ENCODE data around the gene C4orf50. TPM values are rescaled to one million over a fixed set of nuclear protein-coding genes. Genes with fewer than 3 reads are reported as not detected.
"Not testable (repeated sequence)": the region's sequence is repeated elsewhere in the genome, so short reads cannot be mapped to it uniquely, and the experiment has no call there.

The C4orf50 gene
- total and polyA plus RNA-seq, 2 of the 13 experiments (the other 11 are each of a cell fraction or from before 2014, with no cell fraction given): not detected

GRCh38 chr4:5856362-5856761, 161.9 kb downstream of the C4orf50 start:
- H3K36me3 ChIP-seq (replicated peaks in 1 of 2; ENCODE audit: control insufficient read depth in 1 of 2, insufficient read depth in 2 of 2, low read length in 2 of 2); H4K20me1 ChIP-seq (ENCODE audit: insufficient read depth, low read length); H3K4me2 ChIP-seq (ENCODE audit: low read depth, low read length); in situ Hi-C loops (cut with HindIII; ENCODE audit: extremely low pct_ligation_motif_present, low pct_unique_long_range_greater_than_20kb); H3K4me1 ChIP-seq (ENCODE audit: insufficient read depth, low read length); FAIRE-seq; H3K79me2 ChIP-seq (ENCODE audit: insufficient read depth, low read length); CTCF ChIA-PET (ENCODE audit: low intra/inter-chr PET ratio, low total read pairs); H3K9me3 ChIP-seq (ENCODE audit: low read length); POLR2A ChIA-PET; H3K27ac ChIP-seq (ENCODE audit: extremely low read length, insufficient read depth, low read length); H3K4me3 ChIP-seq (replicated peaks in 1 of 3; ENCODE audit: insufficient read depth in 1 of 3, low read depth in 2 of 3, low read length in 3 of 3); ATAC-seq; H3K27me3 ChIP-seq (ENCODE audit: control insufficient read depth in 1 of 2, insufficient read depth in 2 of 2, low read length in 2 of 2); H3K9ac ChIP-seq (ENCODE audit: insufficient read depth, low read depth, low read length); H2AFZ ChIP-seq (ENCODE audit: low read length); DNase-seq (ENCODE audit: low spot score); BruUV-seq (replicated peaks); intact Hi-C loops (cut with micrococcal nuclease; ENCODE audit: unreplicated experiment); TF ChIP-seq ATF7, CREB1 (CRISPR knock-in tag; IDR thresholded peaks at IDR 0.05): not testable (repeated sequence)
- 65% methylated on average over 3 of the region's 3 CpGs for WGBS (ENCODE audit: low lambda C conversion rate)
- TF ChIP-seq ATF7 (IDR thresholded peaks at IDR 0.05): peak; percentile 40; the same call in 1 of the 2 replicates
- peak; percentile 96 for TF ChIP-seq CREB1 (IDR thresholded peaks at IDR 0.05)
- peak; percentile 88; the same call in 1 of the 2 replicates for TF ChIP-seq TRIM22 (IDR thresholded peaks at IDR 0.05)

DNA sequence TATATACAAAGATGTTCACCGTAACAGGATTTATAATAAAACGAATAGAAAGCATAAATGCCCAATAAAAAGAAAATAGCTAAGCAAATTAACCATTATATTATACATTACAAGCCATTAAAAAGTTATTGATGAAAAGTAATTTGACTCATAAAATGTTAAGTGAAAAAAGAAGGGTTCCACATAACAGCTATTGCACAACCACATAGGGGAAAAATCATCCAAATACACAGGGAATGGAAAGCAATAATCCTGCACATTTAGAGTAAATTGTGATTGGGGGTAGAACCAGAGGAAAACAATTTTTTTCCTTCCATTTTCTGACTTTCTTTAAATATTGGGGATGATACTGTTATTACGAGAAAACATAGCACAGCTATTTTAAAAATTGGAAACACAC, 163.3 kb downstream of the C4orf50 start:
- no peak overlapping the region for H3K4me2 ChIP-seq (ENCODE audit: low read depth, low read length)
- ATAC-seq (no peak), DNase-seq (ENCODE audit: low spot score) (no peak), FAIRE-seq (no peak)
- H3K4me1 ChIP-seq (ENCODE audit: insufficient read depth, low read length): no peaks in the 10 kb centered on the region
- H3K79me2 ChIP-seq (ENCODE audit: insufficient read depth, low read length): no peaks in the 10 kb centered on the region
- no TSS peak for BruUV-seq (replicated peaks)
- ChIA-PET POLR2A (no interaction called here), CTCF (ENCODE audit: low intra/inter-chr PET ratio, low total read pairs) (no interaction called here)
- TF ChIP-seq MXI1 (IDR thresholded peaks at IDR 0.05; ENCODE audit: borderline replicate concordance, low read depth, low read length): no peak
- no peak for TF ChIP-seq TCF12 (IDR thresholded peaks at IDR 0.05)
- TF ChIP-seq TCF12 (CRISPR knock-in tag; IDR thresholded peaks at IDR 0.05): no peak
- peak; percentile 36; the same call in 1 of the 2 replicates for TF ChIP-seq CEBPB (IDR thresholded peaks at IDR 0.05; ENCODE audit: borderline replicate concordance, low read depth, low read length)
- H3K9ac ChIP-seq (ENCODE audit: insufficient read depth, low read depth, low read length): no peak overlapping the region
- intact Hi-C loops (cut with micrococcal nuclease; ENCODE audit: unreplicated experiment): no loop called here
- in situ Hi-C loops (cut with HindIII; ENCODE audit: extremely low pct_ligation_motif_present, low pct_unique_long_range_greater_than_20kb): no loop called here
- H3K9me3 ChIP-seq (ENCODE audit: low read length): no peaks in the 10 kb centered on the region
- no peaks in the 10 kb centered on the region for H3K36me3 ChIP-seq (replicated peaks in 1 of 2; ENCODE audit: control insufficient read depth in 1 of 2, insufficient read depth in 2 of 2, low read length in 2 of 2)
- WGBS (ENCODE audit: low lambda C conversion rate): 22% methylated on average over 3 of the region's 3 CpGs
- peaks cover 0 to 8% of the 10 kb centered on the region in 2 experiments; a peak in 2 of 5 replicates for H3K27me3 ChIP-seq (ENCODE audit: control insufficient read depth in 1 of 2, insufficient read depth in 2 of 2, low read length in 2 of 2)
- no peaks in the 10 kb centered on the region for H4K20me1 ChIP-seq (ENCODE audit: insufficient read depth, low read length)
- H3K27ac ChIP-seq (ENCODE audit: extremely low read length, insufficient read depth, low read length): no peak overlapping the region
- no peak overlapping the region for H2AFZ ChIP-seq (ENCODE audit: low read length)
- no peak overlapping the region for H3K4me3 ChIP-seq (replicated peaks in 1 of 3; ENCODE audit: insufficient read depth in 1 of 3, low read depth in 2 of 3, low read length in 3 of 3)

Measured in HepG2 (cell line).